Measurements from ENCODE around the gene PRPF39.
"Not testable (repeated sequence)": the region's sequence is repeated elsewhere in the genome, so short reads cannot be mapped to it uniquely, and the experiment has no call there.

PRPF39 gene

DNA sequence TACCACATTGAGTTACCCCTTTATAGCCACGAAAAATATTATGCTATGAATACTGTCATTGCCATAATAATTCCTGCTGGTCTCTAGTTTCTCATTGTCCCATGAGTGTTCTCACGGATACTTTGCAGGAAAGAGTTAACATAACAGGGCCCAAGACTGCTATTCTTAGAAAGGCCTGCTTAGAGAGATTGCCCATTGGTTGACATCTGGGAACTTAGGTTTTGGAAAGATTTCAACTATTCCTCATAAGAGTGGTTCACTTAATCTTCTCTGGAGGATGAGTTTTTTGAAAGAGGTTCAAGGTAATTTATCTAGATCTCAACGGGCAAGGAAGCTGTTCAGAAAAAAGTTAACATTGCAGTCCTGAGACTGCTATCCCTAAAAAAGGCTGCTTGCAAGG lies 18.4 kb upstream of the PRPF39 start:
- in situ Hi-C loops (cut with HindIII; ENCODE audit: low pct_unique_long_range_greater_than_20kb, low sequenced_read_pairs): no loop called here
- TF ChIP-seq JUND (IDR thresholded peaks at IDR 0.05; ENCODE audit: low read depth): no peak
- DNase-seq (ENCODE audit: low read depth in 1 of 2, low spot score in 1 of 2): no peak

- TF ChIP-seq JUND (IDR thresholded peaks at IDR 0.05; ENCODE audit: low read depth): no peak
- DNase-seq (ENCODE audit: low read depth in 1 of 2, low spot score in 1 of 2): no peak
- in situ Hi-C loops (cut with HindIII; ENCODE audit: low pct_unique_long_range_greater_than_20kb, low sequenced_read_pairs): no loop called here
These were observed 18.0 kb upstream of the PRPF39 start for GRCh38 chr14:45065956-45066355.

GRCh38 chr14:45066667-45067066 lies 17.2 kb upstream of the PRPF39 start:
- in situ Hi-C loops (cut with HindIII; ENCODE audit: low pct_unique_long_range_greater_than_20kb, low sequenced_read_pairs): no loop called here
- TF ChIP-seq JUND (IDR thresholded peaks at IDR 0.05; ENCODE audit: low read depth): no peak

GRCh38 chr14:45068396-45068795 lies 15.5 kb upstream of the PRPF39 start:
- DNase-seq (ENCODE audit: low read depth in 1 of 2, low spot score in 1 of 2): peak in 1 of 2 experiments; percentile 42
- in situ Hi-C loops (cut with HindIII; ENCODE audit: low pct_unique_long_range_greater_than_20kb, low sequenced_read_pairs): no loop called here
- TF ChIP-seq JUND (IDR thresholded peaks at IDR 0.05; ENCODE audit: low read depth): no peak

More at GRCh38 chr14:45066667-45067066, 17.2 kb upstream of the PRPF39 start:
- DNase-seq (ENCODE audit: low read depth in 1 of 2, low spot score in 1 of 2): no peak

- TF ChIP-seq JUND (IDR thresholded peaks at IDR 0.05; ENCODE audit: low read depth): no peak
- no peak for DNase-seq (ENCODE audit: low read depth in 1 of 2, low spot score in 1 of 2)
- in situ Hi-C loops (cut with HindIII; ENCODE audit: low pct_unique_long_range_greater_than_20kb, low sequenced_read_pairs): no loop called here
These were observed 13.7 kb upstream of the PRPF39 start for GRCh38 chr14:45070215-45070614.

DNA sequence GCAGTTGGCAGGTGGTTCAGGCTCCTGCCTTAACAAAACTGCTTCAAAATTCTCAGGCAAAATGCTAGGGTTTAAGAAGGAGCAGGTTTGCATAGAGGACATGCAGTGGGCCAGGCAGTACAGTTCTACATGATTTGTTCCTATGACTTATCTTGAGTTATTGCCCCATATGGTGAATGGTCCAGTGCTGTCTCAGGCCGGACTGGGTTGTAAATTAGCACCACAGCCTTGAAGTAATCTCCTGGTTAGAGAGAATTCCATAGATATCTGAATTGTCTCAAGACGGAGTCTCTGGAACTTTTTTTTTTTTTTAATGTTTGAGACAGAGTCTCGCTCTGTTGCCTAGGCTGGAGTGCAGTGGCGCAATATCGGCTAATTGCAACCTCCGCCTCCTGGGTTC lies 11.8 kb upstream of the PRPF39 start:
- DNase-seq (ENCODE audit: low read depth in 1 of 2, low spot score in 1 of 2): no peak
- in situ Hi-C loops (cut with HindIII; ENCODE audit: low pct_unique_long_range_greater_than_20kb, low sequenced_read_pairs): no loop called here
- no peak for TF ChIP-seq JUND (IDR thresholded peaks at IDR 0.05; ENCODE audit: low read depth)

GRCh38 chr14:45073231-45073879 lies 10.6 kb upstream of the PRPF39 start:
- no peak for DNase-seq (ENCODE audit: low read depth in 1 of 2, low spot score in 1 of 2)
- in situ Hi-C loops (cut with HindIII; ENCODE audit: low pct_unique_long_range_greater_than_20kb, low sequenced_read_pairs): no loop called here
- no peak for TF ChIP-seq JUND (IDR thresholded peaks at IDR 0.05; ENCODE audit: low read depth)

DNA sequence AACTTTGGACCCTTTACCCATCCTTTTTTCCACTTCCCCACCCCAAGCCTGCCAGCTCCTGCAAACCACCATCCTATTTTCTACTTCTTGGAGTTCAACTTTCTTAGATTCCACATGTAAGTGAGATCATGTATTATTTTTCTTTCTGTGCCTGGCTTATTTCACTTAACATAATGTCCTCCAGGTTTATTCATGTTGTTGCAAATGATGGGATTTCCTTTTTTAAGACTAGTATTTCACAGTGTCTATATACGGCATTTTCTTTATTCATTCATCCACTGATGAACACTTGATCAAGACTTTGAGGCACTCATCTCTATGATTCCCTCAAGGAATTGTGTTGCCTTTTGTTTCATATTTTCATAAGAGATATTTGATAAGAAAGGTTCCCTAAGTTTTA lies 5.6 kb upstream of the PRPF39 start:
- no peak for DNase-seq (ENCODE audit: low read depth in 1 of 2, low spot score in 1 of 2)
- in situ Hi-C loops (cut with HindIII; ENCODE audit: low pct_unique_long_range_greater_than_20kb, low sequenced_read_pairs): no loop called here
- TF ChIP-seq JUND (IDR thresholded peaks at IDR 0.05; ENCODE audit: low read depth): no peak

DNA sequence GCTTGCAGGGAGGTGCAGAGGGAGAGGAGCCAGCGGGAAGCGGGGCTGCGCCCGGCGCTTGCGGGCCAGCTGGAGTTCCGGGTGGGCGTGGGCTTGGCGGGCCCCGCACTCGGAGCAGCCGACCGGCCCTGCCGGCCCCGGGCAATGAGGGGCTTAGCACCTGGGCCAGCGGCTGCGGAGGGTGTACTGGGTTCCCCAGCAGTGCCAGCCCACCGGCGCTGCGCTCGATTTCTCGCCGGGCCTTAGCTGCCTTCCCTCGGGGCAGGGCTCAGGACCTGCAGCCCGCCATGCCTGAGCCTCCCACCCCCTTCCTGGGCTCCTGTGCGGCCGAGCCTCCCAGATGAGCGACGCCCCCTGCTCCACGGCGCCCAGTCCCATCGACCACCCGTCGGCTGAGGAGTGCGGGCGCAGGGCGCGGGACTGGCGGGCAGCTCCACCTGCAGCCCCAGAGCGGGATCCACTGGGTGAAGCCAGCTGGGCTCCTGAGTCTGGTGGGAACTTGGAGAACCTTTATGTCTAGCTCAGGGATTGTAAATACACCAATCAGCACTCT lies 3.4 kb upstream of the PRPF39 start:
- in situ Hi-C loops (cut with HindIII; ENCODE audit: low pct_unique_long_range_greater_than_20kb, low sequenced_read_pairs); DNase-seq (ENCODE audit: low read depth in 1 of 2, low spot score in 1 of 2): not testable (repeated sequence)

- DNase-seq (ENCODE audit: low read depth in 1 of 2, low spot score in 1 of 2); in situ Hi-C loops (cut with HindIII; ENCODE audit: low pct_unique_long_range_greater_than_20kb, low sequenced_read_pairs): not testable (repeated sequence)
These were observed 2.8 kb upstream of the PRPF39 start for GRCh38 chr14:45081096-45081495.

DNA sequence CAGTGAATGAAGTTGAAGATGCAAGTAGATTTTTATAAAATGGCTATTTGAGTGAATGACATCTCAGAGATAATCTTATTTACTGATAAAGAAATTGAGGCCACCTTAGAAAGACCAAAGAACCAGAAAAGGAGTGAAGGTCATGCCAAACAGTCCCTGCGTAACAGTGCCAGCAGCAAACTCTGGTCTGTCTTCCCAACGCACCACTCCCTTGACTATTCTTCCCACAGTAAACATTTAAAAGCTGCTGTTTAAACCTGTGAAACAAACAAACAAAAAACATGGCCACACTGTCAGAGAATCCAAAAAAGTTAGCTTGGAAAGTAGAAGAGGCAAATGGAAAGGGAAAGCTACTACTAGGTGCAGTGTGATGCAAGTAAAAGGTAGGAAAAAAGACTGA lies 1.5 kb upstream of the PRPF39 start:
- in situ Hi-C loops (cut with HindIII; ENCODE audit: low pct_unique_long_range_greater_than_20kb, low sequenced_read_pairs): no loop called here
- no peak for DNase-seq (ENCODE audit: low read depth in 1 of 2, low spot score in 1 of 2)
- TF ChIP-seq JUND (IDR thresholded peaks at IDR 0.05; ENCODE audit: low read depth): no peak

- no peak for TF ChIP-seq JUND (IDR thresholded peaks at IDR 0.05; ENCODE audit: low read depth)
- DNase-seq (ENCODE audit: low read depth in 1 of 2, low spot score in 1 of 2): no peak
- in situ Hi-C loops (cut with HindIII; ENCODE audit: low pct_unique_long_range_greater_than_20kb, low sequenced_read_pairs): no loop called here
These were observed 320 bp upstream of the PRPF39 start for GRCh38 chr14:45083617-45083975.

DNA sequence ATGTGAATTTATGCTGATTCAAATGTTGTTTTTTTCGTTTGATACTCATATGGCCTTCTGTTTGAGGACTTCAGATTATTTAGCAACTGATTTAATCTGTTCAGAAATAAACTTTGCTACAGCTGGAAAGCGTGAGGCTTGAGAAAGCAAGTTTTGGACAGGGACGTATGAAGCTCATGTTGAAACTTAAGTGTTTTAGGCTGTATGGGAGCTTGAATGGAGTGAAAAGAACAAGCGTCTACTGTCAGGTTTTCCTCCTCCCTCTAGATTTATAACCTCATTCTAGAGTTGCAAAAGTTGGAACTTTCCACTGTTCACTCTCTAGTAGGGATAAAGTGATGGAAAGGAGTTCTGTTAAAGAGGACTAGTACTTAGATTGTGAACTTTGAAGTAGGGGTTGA lies 1.0 kb downstream of the PRPF39 start:
- DNase-seq (ENCODE audit: low read depth in 1 of 2, low spot score in 1 of 2): peak in 1 of 2 experiments; percentile 28
- no peak for TF ChIP-seq JUND (IDR thresholded peaks at IDR 0.05; ENCODE audit: low read depth)
- in situ Hi-C loops (cut with HindIII; ENCODE audit: low pct_unique_long_range_greater_than_20kb, low sequenced_read_pairs): no loop called here

GRCh38 chr14:45089813-45090212 lies 5.9 kb downstream of the PRPF39 start:
- DNase-seq (ENCODE audit: low read depth in 1 of 2, low spot score in 1 of 2): no peak
- in situ Hi-C loops (cut with HindIII; ENCODE audit: low pct_unique_long_range_greater_than_20kb, low sequenced_read_pairs): no loop called here

More at GRCh38 chr14:45089813-45090212, 5.9 kb downstream of the PRPF39 start:
- TF ChIP-seq JUND (IDR thresholded peaks at IDR 0.05; ENCODE audit: low read depth): no peak

Data from T47D (cell line).